Upper lobe of left lung (tissue), 4 donors: ENCODE data around the gene PPM1F.

Source experiments
- POLR2AphosphoS5 ChIP-seq, 2 donors: sonication (generic); formaldehyde crosslinking; IDR thresholded peaks; one replicate each; pipeline ENCODE4 v1.5.1; 2017; ENCODE audit warnings: antibody characterized with exemption in 2 of 2
- TF ChIP-seq, protein P1 (sequence below), 6 experiments: fragments of 450-650 bp in 4 of 6; fragments of 200-600 bp in 2 of 6; sonication (generic) in 2 of 6; IDR thresholded peaks; one replicate each; pipeline ENCODE4 v1.5.1; 2016 to 2019; ENCODE audit warnings: antibody characterized with exemption in 6 of 6

DNA sequence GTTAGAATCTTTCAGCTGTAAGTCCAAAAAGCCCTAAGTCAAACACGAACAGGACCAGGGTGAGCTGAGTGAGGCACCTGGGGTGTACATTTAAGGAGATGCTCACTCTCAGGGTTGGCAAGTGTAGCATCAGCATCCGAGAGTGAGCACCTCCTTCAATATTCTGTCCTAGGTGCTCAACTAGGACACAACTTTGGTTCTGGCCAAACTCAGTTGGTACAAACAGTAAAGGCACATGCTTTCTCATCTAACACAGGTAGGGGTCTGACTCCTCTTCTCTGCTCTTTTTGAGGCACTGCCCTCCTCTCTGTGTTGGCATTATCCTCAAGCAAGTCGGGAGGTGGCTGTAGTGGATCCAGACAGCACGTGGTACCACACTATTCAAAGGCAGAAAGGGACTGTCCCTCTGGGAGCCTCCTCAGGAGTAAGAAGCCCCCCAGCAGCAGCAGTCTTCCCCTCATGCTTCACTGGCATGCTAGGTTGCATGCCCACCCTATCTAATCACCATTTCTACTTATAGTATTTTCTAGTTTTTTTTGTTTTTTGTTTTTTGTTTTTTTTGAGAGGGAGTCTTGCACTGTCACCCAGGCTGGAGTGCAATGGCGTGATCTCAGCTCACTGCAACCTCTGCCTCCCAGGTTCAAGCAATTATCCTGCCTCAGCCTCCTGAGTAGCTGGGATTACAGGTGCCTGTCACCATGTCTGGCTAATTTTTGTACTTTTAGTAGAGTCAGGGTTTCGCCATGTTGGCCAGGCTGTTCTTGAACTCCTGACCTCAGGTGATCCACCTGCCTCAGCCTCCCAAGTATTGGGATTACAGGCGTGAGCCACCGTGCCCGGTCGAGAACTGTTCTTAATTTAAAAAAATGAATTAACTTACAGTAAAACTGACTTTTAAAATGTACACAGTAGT, 70.6 kb downstream of the PPM1F start:
- no peak for TF ChIP-seq POLR2AphosphoS5 (IDR thresholded peaks at IDR 0.05)
- TF ChIP-seq, protein P1, sequence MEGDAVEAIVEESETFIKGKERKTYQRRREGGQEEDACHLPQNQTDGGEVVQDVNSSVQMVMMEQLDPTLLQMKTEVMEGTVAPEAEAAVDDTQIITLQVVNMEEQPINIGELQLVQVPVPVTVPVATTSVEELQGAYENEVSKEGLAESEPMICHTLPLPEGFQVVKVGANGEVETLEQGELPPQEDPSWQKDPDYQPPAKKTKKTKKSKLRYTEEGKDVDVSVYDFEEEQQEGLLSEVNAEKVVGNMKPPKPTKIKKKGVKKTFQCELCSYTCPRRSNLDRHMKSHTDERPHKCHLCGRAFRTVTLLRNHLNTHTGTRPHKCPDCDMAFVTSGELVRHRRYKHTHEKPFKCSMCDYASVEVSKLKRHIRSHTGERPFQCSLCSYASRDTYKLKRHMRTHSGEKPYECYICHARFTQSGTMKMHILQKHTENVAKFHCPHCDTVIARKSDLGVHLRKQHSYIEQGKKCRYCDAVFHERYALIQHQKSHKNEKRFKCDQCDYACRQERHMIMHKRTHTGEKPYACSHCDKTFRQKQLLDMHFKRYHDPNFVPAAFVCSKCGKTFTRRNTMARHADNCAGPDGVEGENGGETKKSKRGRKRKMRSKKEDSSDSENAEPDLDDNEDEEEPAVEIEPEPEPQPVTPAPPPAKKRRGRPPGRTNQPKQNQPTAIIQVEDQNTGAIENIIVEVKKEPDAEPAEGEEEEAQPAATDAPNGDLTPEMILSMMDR (IDR thresholded peaks at IDR 0.05): no peak
